ENCODE measurements around the gene CSTPP1. TPM values are rescaled to one million over a fixed set of nuclear protein-coding genes. Genes with fewer than 3 reads are reported as not detected.
A peak's percentile ranks its signal among the peaks of the same experiment; 100 is the strongest.

CSTPP1 gene
- total RNA-seq, 1 donor from 2014 or later, result 30.0 TPM

DNA sequence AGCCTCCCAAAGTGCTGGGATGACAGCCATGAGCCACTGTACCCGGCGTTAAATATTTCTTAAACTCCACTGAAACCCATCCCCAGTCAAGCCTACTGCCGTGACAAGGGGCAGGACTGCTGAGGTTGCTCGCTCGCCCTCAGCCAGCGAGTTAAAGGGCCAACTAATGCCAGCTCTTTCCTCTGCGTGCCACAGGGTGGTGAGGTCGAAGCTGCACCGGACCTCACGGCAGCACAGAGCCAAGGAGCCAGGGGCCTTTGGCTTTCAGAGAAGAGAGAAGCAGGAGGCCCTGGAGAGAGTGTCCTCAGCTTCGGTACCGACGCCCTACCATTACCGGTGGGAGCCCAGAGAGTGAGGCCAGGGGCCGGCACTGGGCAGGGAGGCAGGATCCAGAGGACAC lies 227.3 kb downstream of the CSTPP1 start:
- Mint-ChIP-seq H3K27me3 (ENCODE audit: unreplicated experiment) (peaks cover 9% of the 10 kb centered on the region), H3K36me3 (ENCODE audit: low read depth, unreplicated experiment) (peaks cover 16% of the 10 kb centered on the region), H3K4me3 (ENCODE audit: unreplicated experiment) (no peak overlapping the region), H3K9me3 (ENCODE audit: unreplicated experiment) (no peaks in the 10 kb centered on the region), H3K27ac (ENCODE audit: unreplicated experiment) (no peak overlapping the region), H3K4me1 (ENCODE audit: unreplicated experiment) (peaks cover 3% of the 10 kb centered on the region)
- DNase-seq (ENCODE audit: low spot score), result no peak
- TF ChIP-seq, protein P1, sequence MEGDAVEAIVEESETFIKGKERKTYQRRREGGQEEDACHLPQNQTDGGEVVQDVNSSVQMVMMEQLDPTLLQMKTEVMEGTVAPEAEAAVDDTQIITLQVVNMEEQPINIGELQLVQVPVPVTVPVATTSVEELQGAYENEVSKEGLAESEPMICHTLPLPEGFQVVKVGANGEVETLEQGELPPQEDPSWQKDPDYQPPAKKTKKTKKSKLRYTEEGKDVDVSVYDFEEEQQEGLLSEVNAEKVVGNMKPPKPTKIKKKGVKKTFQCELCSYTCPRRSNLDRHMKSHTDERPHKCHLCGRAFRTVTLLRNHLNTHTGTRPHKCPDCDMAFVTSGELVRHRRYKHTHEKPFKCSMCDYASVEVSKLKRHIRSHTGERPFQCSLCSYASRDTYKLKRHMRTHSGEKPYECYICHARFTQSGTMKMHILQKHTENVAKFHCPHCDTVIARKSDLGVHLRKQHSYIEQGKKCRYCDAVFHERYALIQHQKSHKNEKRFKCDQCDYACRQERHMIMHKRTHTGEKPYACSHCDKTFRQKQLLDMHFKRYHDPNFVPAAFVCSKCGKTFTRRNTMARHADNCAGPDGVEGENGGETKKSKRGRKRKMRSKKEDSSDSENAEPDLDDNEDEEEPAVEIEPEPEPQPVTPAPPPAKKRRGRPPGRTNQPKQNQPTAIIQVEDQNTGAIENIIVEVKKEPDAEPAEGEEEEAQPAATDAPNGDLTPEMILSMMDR (IDR thresholded peaks at IDR 0.05; ENCODE audit: unreplicated experiment), result no peak

DNA sequence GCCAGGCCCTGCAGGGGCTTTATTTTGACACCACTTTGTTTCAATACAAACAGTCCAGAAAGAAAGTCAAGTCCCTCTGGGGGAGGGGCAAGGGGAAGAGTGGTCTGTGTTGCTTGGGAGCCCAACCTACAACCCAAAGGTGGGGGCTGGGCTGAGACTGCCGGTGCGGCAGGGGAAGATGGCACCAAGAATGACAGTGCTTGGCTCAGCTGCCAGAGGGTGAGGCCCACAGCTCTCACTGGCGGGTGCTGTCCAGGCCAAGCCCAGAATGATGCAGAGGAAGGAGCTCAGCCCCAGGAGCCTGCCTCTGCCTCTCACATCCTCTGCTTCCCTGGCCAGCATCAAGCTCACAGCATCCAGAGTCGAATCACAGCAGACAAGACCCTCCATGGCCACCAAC lies 227.8 kb downstream of the CSTPP1 start:
- peaks cover 16% of the 10 kb centered on the region for H3K36me3 Mint-ChIP-seq (ENCODE audit: low read depth, unreplicated experiment)

DNA sequence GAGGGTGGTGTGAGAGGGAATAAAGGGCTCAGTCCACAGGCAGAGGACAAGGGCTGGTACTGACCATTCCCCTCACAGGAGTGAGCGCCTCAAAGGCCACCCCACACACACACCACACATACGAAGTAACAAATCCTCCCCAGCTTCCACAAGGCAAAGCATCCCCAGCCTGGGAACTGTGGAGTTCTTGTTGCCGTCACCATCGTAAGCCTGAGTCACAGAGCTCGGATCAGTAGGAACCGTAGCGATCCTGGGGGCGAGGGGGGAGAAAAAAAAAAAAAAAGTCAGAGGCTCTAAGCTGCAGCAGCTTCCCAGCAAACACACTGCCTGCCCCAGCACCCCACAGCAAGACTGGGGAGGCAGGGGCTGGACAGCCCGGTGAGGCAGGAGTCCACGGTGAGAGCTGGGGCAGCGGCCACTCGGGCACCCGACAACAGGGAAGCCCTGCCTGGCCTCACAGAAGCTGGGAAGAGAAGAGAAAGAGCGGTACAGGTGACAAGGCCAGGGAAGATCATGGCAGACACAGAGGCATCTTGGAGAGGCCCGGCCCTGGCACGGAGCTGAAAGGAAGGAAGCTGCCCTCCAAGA lies 228.8 kb downstream of the CSTPP1 start:
- H3K27ac Mint-ChIP-seq (ENCODE audit: unreplicated experiment), result no peak overlapping the region

More for the DNA sequence above, 227.8 kb downstream of the CSTPP1 start:
- Mint-ChIP-seq H3K27me3 (ENCODE audit: unreplicated experiment) (peaks cover 9% of the 10 kb centered on the region), H3K4me1 (ENCODE audit: unreplicated experiment) (peaks cover 3% of the 10 kb centered on the region), H3K4me3 (ENCODE audit: unreplicated experiment) (no peak overlapping the region), H3K27ac (ENCODE audit: unreplicated experiment) (no peak overlapping the region), H3K9me3 (ENCODE audit: unreplicated experiment) (no peaks in the 10 kb centered on the region)
- TF ChIP-seq, protein P1 (IDR thresholded peaks at IDR 0.05; ENCODE audit: unreplicated experiment), result no peak
- no peak for DNase-seq (ENCODE audit: low spot score)

DNA sequence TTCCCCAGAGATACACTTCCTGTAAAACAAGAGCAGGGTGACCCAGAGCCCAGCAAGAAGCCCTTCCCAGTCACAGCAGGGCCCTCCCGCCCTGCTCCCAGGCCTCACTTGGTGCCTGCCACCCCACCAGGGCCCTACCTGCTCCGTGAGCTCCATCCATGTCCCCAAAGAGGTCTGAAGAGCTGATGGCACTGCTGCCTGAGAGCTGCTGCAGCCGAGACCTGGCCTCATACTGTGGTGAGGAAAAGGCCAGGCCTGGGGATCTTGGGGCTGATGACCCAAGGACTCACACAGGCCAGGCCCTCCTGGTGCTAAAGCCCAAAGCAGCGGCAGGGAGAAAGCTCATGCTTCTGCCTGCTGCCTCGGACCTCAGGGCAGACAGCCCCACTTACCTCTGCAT lies 229.8 kb downstream of the CSTPP1 start:
- peaks cover 5% of the 10 kb centered on the region for H3K27me3 Mint-ChIP-seq (ENCODE audit: unreplicated experiment)
- no peaks in the 10 kb centered on the region for H3K9me3 Mint-ChIP-seq (ENCODE audit: unreplicated experiment)
- peaks cover 3% of the 10 kb centered on the region for H3K4me1 Mint-ChIP-seq (ENCODE audit: unreplicated experiment)
- no peak overlapping the region for H3K27ac Mint-ChIP-seq (ENCODE audit: unreplicated experiment)
- no peak overlapping the region for H3K4me3 Mint-ChIP-seq (ENCODE audit: unreplicated experiment)
- peaks cover 23% of the 10 kb centered on the region for H3K36me3 Mint-ChIP-seq (ENCODE audit: low read depth, unreplicated experiment)
- DNase-seq (ENCODE audit: low spot score), result no peak
- TF ChIP-seq, protein P1 (IDR thresholded peaks at IDR 0.05; ENCODE audit: unreplicated experiment), result no peak

More for the DNA sequence above, 228.8 kb downstream of the CSTPP1 start:
- Mint-ChIP-seq H3K27me3 (ENCODE audit: unreplicated experiment) (peaks cover 7% of the 10 kb centered on the region), H3K9me3 (ENCODE audit: unreplicated experiment) (no peaks in the 10 kb centered on the region), H3K4me1 (ENCODE audit: unreplicated experiment) (peaks cover 3% of the 10 kb centered on the region), H3K4me3 (ENCODE audit: unreplicated experiment) (peak overlapping the region; percentile 42), H3K36me3 (ENCODE audit: low read depth, unreplicated experiment) (peaks cover 16% of the 10 kb centered on the region)
- TF ChIP-seq, protein P1 (IDR thresholded peaks at IDR 0.05; ENCODE audit: unreplicated experiment), result no peak
- DNase-seq (ENCODE audit: low spot score), result no peak

DNA sequence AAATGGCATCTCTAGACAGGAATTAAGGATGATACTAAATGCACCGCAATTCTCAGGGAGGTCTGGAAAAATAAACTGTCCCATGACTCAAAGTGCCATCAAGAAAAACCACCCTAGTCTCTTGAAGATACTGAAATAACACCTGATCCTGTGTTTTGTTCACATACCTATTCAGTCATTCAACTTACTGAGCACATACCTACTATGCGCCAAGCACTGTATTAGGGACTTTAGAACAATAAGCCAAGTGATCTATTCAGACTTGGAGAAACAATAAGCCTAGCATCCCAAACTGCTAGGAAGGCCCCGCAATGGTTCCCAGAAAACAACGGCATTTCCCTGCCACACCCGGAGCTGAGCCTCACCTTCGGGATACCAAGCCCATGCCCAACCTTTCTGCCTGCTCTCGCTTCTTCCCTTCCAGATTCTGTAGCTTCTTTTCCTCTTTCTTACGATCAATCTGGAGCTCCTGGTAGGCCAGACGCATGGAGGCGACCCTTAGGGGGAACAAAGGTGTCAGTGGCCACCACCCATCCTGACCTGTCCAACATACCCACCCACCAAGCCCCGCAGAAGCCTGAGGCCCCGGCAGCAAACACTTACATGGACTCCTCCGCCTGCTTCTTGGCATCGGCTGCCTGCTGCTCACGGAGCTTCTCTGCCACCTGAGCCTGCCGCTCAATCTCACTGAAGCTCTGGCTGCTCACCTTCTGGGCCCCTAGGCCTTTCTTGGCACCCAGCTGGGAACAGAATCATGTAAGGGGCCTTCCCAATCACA lies 234.7 kb downstream of the CSTPP1 start:
- no peak overlapping the region for H3K27ac Mint-ChIP-seq (ENCODE audit: unreplicated experiment)
- no peaks in the 10 kb centered on the region for H3K9me3 Mint-ChIP-seq (ENCODE audit: unreplicated experiment)
- peaks cover 48% of the 10 kb centered on the region for H3K36me3 Mint-ChIP-seq (ENCODE audit: low read depth, unreplicated experiment)
- peaks cover 20% of the 10 kb centered on the region for H3K4me1 Mint-ChIP-seq (ENCODE audit: unreplicated experiment)
- no peak for DNase-seq (ENCODE audit: low spot score)
- TF ChIP-seq, protein P1 (IDR thresholded peaks at IDR 0.05; ENCODE audit: unreplicated experiment), result no peak
- peak overlapping the region; percentile 48 for H3K4me3 Mint-ChIP-seq (ENCODE audit: unreplicated experiment)
- H3K27me3 Mint-ChIP-seq (ENCODE audit: unreplicated experiment), result peaks cover 7% of the 10 kb centered on the region

All from endothelial cell (in vitro differentiated cells).